ENCODE measurements around the gene PTPRT. TPM values are rescaled to one million over a fixed set of nuclear protein-coding genes. Genes with fewer than 3 reads are reported as not detected.

The PTPRT gene
- total RNA-seq, 1 donor: 0.72 TPM

DNA sequence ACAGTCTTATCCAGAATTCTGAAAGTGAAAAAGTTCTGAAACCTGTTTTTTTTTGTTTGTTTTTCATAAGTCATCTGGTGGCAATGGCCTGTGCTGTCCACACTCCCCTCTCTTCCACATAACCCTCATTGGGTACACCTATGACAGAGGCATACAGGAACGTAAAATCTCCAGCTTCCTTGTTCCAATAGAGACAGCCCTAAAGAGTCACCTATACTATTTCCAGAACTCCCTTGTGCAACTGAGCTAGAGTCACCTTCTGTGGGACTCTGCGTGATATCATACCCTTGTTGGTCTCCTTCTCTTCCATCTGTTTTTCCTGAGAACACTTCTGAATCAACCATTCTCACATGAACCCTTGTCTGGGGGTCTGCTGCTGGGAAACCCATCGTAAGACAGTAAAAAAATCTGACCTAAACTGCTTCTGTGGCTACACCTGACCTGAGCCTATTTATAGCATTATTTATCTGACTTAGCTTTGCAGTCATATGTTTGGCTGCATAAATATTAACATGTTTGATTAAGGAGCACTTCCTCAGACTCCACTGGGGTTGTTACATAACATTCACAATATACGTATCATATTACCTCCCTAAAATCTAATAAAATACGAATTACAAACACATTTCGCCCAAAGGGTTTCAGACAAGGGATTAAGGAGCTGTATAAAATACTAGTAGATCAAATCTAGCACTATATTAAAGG, 151.9 kb downstream of the PTPRT start:
- no peak overlapping the region for H3K4me3 ChIP-seq (ENCODE audit: low read depth, low read length)
- TF ChIP-seq, protein P1, sequence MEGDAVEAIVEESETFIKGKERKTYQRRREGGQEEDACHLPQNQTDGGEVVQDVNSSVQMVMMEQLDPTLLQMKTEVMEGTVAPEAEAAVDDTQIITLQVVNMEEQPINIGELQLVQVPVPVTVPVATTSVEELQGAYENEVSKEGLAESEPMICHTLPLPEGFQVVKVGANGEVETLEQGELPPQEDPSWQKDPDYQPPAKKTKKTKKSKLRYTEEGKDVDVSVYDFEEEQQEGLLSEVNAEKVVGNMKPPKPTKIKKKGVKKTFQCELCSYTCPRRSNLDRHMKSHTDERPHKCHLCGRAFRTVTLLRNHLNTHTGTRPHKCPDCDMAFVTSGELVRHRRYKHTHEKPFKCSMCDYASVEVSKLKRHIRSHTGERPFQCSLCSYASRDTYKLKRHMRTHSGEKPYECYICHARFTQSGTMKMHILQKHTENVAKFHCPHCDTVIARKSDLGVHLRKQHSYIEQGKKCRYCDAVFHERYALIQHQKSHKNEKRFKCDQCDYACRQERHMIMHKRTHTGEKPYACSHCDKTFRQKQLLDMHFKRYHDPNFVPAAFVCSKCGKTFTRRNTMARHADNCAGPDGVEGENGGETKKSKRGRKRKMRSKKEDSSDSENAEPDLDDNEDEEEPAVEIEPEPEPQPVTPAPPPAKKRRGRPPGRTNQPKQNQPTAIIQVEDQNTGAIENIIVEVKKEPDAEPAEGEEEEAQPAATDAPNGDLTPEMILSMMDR (IDR thresholded peaks at IDR 0.05; ENCODE audit: insufficient read depth, low read length): no peak
- DNase-seq (ENCODE audit: low read depth): no peak

DNA sequence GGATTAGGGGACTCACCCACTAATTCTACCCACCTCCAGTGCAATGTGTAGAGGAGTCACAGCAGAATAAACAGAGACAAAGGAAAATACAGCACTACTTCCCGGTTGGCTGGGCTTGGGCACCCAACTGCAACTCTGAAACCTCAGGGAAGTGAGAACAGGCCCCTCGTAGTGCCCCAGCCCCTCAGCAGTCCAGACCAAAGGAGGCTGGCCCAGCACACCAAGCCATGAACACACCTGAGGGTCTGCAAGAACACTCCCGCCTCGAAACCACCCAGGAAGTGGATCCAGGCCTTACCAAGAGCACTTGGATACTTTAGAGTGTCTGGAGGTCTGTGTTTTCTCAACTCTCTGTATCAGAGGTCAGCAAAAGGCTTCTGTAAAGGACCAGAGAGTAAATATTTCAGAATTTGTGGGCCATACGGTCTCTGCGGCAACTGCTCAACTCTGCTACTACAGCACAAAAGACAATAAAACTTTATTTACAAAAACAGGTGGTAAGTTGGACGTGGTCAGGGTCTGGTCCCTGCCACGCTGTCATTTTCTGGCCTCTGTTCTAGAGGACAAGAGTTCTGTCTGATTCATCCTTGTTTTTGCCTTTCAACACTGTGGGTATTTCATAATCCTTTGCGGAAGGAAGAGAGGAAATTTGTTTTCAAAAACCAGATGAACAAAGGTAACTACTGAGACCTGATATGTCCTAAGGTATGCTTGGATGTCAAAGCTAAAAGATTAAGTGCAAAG, 154.6 kb downstream of the PTPRT start:
- no peak overlapping the region for H3K4me3 ChIP-seq (ENCODE audit: low read depth, low read length)
- DNase-seq (ENCODE audit: low read depth): no peak
- TF ChIP-seq, protein P1 (IDR thresholded peaks at IDR 0.05; ENCODE audit: insufficient read depth, low read length): no peak

DNA sequence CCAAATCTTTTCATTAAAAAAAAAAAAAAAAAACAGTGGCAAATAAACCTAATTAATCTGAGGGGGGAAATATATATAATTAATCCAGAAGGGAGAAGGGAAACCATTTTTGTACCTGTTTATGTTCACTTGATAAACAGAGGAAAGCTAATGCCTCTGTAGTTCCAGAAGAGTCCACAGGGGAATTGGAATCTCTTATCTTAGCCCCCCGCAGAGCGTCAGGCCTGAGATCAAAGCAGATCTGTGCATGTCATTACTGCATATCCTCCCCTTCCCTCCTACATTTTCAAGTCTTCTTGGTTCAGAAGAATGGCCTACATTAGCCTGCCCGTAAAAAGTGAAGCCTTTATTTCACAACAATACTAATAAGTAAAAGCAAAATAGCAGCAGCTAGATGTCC, 157.2 kb downstream of the PTPRT start:
- TF ChIP-seq, protein P1 (IDR thresholded peaks at IDR 0.05; ENCODE audit: insufficient read depth, low read length): no peak
- DNase-seq (ENCODE audit: low read depth): no peak
- H3K4me3 ChIP-seq (ENCODE audit: low read depth, low read length): no peak overlapping the region

DNA sequence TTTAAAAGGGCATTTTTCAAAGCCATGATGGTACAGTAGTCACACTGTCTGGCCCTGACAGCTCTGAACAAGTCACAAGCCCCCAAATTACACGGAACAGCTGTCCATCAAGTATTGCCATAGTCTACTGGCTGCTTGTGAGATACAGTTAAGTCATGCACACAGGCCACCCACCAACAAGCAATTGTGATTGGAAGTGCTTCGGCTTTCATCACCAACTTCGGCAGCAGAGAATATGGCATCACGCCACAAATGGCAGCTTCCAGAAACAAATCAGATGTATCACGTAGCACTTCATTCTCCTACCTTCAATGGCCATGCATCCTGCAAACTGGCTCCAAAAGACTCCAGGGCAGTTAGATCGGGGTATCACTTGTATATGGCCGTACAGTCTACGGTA, 160.5 kb downstream of the PTPRT start:
- H3K4me3 ChIP-seq (ENCODE audit: low read depth, low read length): no peak overlapping the region
- TF ChIP-seq, protein P1 (IDR thresholded peaks at IDR 0.05; ENCODE audit: insufficient read depth, low read length): no peak
- no peak for DNase-seq (ENCODE audit: low read depth)

DNA sequence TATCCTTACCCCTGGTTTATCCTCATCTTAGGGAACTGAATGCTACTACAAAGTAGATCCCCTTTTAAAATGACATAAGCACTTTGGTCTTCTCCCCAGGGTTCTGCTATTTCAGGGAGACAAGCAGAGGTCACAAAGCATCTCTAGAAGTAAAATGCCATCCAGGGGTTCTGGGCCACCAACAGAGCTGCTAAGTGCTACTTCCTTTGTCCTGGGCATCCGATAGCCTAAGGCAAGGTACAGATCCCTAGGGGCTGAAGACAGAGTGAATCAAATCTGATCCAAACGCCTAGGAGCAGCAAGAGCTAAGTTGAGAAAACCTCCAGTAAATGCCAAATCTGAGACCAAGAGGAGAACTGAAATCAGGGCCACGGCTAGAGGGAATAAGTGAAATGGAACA, 161.2 kb downstream of the PTPRT start:
- TF ChIP-seq, protein P1 (IDR thresholded peaks at IDR 0.05; ENCODE audit: insufficient read depth, low read length): no peak
- no peak overlapping the region for H3K4me3 ChIP-seq (ENCODE audit: low read depth, low read length)
- no peak for DNase-seq (ENCODE audit: low read depth)

DNA sequence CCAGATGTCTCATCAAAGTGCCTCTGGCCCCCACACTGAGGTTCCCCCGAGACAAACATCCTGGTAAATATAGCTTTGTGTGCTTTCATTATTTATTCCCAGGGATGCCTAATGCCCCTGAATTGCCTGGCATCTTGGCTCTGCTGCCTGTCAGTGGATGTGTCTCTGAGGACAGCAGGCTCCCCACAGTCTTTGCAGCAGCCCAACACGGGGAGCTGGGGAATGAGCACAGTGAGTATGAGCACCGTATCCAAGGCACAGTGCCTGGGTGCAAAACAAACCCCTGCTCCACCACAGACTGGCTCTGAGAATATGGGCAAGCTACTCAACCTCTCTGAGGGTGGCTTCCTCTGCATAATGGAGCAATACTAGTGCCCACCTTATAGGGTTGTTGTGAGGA, 165.9 kb downstream of the PTPRT start:
- TF ChIP-seq, protein P1 (IDR thresholded peaks at IDR 0.05; ENCODE audit: insufficient read depth, low read length): no peak
- DNase-seq (ENCODE audit: low read depth): no peak
- H3K4me3 ChIP-seq (ENCODE audit: low read depth, low read length): no peak overlapping the region
